Memory B cell (primary cell): Measurements from ENCODE around the gene ADAMTS14.

Experiments used
- ATAC-seq: fragments of 150-1000 bp; cut with Tn5 transposase; 2 replicates; pipeline ENCODE4 v1.10.0; 2021; ENCODE audit warnings: low read depth, mild to moderate bottlenecking, moderate library complexity
- DNase-seq, 2 donors: peaks; one replicate each; pipeline ENCODE4 v3.0.0; 2022; ENCODE audit warnings: low spot score in 2 of 2
- H3K27ac Mint-ChIP-seq: one replicate; pipeline ENCODE4 v1.8.0; 2022; ENCODE audit warnings: mild to moderate bottlenecking, moderate library complexity, mixed read lengths
- H3K27me3 Mint-ChIP-seq: one replicate; pipeline ENCODE4 v1.8.0; 2022; ENCODE audit warnings: mixed read lengths
- H3K36me3 Mint-ChIP-seq: one replicate; pipeline ENCODE4 v1.8.0; 2022; ENCODE audit warnings: mild to moderate bottlenecking, mixed read lengths
- H3K4me1 Mint-ChIP-seq: one replicate; pipeline ENCODE4 v1.8.0; 2022; ENCODE audit warnings: mixed read lengths
- H3K4me3 Mint-ChIP-seq: one replicate; pipeline ENCODE4 v1.8.0; 2022; ENCODE audit warnings: mild to moderate bottlenecking, moderate library complexity, mixed read lengths
- H3K9me3 Mint-ChIP-seq: one replicate; pipeline ENCODE4 v1.8.0; 2022; ENCODE audit warnings: mixed read lengths

ADAMTS14 gene

DNA sequence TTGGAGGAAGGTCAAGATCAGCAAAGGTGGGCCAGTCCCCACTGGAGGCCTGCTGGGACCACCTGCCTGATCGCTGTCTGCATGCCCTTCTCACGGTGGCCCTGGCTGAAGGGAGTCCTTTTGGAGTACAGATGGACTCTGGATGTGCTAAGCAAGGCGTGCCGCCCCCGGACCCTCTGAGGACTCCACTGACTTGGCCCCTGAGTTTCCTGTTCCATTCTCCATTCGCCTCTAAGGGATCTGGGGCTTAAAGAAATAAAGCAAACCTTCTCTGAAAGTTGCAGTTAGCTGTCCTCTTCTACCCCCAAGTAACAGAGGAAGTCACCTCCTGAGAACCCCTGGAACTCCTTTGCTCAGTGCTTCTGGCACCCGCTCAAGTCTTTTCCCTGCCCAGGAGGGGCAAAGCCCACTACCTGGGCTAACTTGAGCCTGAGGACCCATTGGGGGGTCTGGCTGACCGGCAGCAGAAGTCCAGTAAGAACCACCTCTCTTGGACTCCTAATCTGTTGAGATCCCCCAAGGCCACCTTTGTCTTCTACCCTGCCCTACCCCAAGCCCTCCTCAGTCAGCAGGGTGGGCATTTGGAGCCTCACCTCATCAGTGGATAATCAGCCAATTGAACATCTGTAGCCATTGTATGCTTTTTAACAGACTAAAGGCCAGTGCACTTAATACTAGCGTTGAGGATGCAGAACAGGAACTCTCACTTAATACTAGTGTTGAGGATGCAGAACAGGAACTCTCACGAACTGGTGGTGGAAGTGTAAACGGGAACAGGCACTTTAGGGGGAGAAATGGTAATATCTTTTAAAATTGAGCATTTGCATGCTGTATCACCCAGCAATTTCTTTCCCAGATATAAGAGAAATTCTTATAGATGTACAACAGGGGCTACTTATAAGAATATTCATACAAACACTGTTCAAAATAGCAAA is 110.7 kb downstream of the ADAMTS14 start:
- Mint-ChIP-seq H3K36me3 (no peaks in the 10 kb centered on the region), H3K27me3 (peaks cover 10% of the 10 kb centered on the region), H3K27ac (no peak overlapping the region), H3K4me1 (no peaks in the 10 kb centered on the region), H3K9me3 (no peaks in the 10 kb centered on the region), H3K4me3 (no peak overlapping the region)
- no peak for DNase-seq
- ATAC-seq, result no peak

DNA sequence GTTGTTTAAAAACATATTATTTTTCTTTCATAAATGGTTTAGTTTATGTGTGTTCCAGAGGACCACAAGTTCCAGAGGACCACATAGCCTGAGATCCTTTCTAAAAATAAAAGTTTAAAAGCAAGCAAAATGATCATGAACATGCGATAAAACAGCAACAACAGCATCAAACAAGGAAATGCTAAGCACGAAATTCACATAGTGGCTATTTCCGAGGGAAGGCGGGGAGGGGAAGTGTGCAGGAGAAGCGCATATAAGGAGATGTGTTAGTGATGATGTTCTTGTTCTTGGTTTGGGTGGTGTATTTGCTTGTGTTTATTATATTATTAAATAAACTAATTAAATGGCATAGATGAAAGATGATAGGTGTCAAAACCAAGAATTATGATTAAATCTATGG is 111.7 kb downstream of the ADAMTS14 start:
- ATAC-seq (no peak), DNase-seq (no peak)
- Mint-ChIP-seq H3K36me3 (no peaks in the 10 kb centered on the region), H3K4me3 (no peak overlapping the region), H3K4me1 (no peaks in the 10 kb centered on the region), H3K27ac (no peak overlapping the region), H3K27me3 (peaks cover 11% of the 10 kb centered on the region), H3K9me3 (no peaks in the 10 kb centered on the region)

DNA sequence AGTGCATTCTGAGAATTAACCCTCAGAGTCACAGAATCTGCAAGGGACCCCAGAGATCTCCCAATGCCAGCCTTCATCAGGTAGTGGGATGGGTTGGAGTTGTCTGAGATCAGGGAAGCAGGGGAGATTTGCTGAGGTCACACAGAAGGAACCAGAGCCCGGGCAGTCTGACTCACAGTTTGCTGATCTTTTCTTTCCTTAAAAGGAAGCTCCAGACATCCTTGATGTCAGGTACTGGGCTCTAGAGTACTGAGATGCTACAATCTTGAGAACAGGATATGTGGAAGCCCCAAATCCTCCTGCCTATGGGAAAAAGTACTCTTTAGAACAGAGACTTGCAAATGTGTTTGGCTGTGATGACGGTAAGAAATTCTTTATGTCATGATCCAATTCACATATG is 112.2 kb downstream of the ADAMTS14 start:
- Mint-ChIP-seq H3K27me3 (peaks cover 11% of the 10 kb centered on the region), H3K27ac (no peak overlapping the region), H3K4me3 (no peak overlapping the region), H3K36me3 (no peaks in the 10 kb centered on the region), H3K4me1 (no peaks in the 10 kb centered on the region), H3K9me3 (no peaks in the 10 kb centered on the region)
- ATAC-seq, result no peak
- DNase-seq, result no peak

GRCh38 chr10:70785190-70785589 is 112.9 kb downstream of the ADAMTS14 start, which contains the start of gene TBATA:
TBATA (minus strand) TSS chr10:70785377; CDS start chr10:70783379, 1,998 bp downstream.
- DNase-seq (no peak), ATAC-seq (no peak)
- Mint-ChIP-seq H3K36me3 (no peaks in the 10 kb centered on the region), H3K27me3 (peaks cover 11% of the 10 kb centered on the region), H3K27ac (no peak within 1 kb of the TSS), H3K4me1 (no peaks in the 10 kb centered on the region), H3K9me3 (no peaks in the 10 kb centered on the region), H3K4me3 (no peak within 1 kb of the TSS)

DNA sequence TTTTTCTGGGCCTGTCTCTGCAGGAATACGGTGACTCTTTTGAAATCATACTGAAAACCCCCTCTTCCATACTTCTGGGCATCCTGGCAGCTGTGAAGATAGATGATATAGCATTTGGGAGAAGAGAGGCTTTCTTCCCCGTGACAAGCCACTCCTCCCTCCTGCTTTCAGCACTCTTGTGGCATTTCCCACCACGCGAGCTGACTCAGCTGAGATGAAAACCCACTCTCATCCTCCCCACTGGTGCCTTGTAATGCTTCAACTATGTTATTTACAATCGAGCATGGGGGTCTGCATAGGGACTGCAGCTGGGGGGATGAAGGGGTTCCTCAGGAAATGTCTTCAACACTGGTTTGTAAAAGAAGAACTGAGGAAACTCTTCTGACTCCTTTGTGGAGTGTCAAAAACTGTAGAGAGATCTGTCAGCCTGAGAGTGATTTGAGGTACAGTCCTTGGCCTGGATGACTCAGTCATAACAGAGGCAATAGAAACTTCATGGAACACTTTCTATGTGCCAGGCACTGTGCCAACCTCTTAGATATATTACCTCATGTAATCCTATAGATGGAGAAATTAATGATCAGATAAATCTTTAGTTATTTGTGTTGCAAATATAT is 114.6 kb downstream of the ADAMTS14 start:
- H3K4me1 Mint-ChIP-seq, result no peaks in the 10 kb centered on the region
- DNase-seq, result no peak
- H3K27ac Mint-ChIP-seq, result no peak overlapping the region
- peaks cover 7% of the 10 kb centered on the region for H3K27me3 Mint-ChIP-seq
- H3K9me3 Mint-ChIP-seq, result no peaks in the 10 kb centered on the region
- H3K4me3 Mint-ChIP-seq, result no peak overlapping the region
- no peaks in the 10 kb centered on the region for H3K36me3 Mint-ChIP-seq
- no peak for ATAC-seq

GRCh38 chr10:70791386-70792039 is 119.2 kb downstream of the ADAMTS14 start:
- ATAC-seq, result no peak

GRCh38 chr10:70795613-70796012 is 123.3 kb downstream of the ADAMTS14 start:
- no peaks in the 10 kb centered on the region for H3K4me1 Mint-ChIP-seq
- no peak for DNase-seq
- H3K4me3 Mint-ChIP-seq, result no peak overlapping the region
- no peaks in the 10 kb centered on the region for H3K36me3 Mint-ChIP-seq
- no peak for ATAC-seq
- peaks cover 3% of the 10 kb centered on the region for H3K9me3 Mint-ChIP-seq
- H3K27ac Mint-ChIP-seq, result no peak overlapping the region
- peaks cover 23% of the 10 kb centered on the region for H3K27me3 Mint-ChIP-seq

More at GRCh38 chr10:70791386-70792039, 119.2 kb downstream of the ADAMTS14 start:
- peaks cover 2% of the 10 kb centered on the region for H3K9me3 Mint-ChIP-seq
- DNase-seq, result no peak
- no peaks in the 10 kb centered on the region for H3K4me1 Mint-ChIP-seq
- no peaks in the 10 kb centered on the region for H3K36me3 Mint-ChIP-seq
- peaks cover 5% of the 10 kb centered on the region for H3K27me3 Mint-ChIP-seq
- no peak overlapping the region for H3K27ac Mint-ChIP-seq
- H3K4me3 Mint-ChIP-seq, result no peak overlapping the region

DNA sequence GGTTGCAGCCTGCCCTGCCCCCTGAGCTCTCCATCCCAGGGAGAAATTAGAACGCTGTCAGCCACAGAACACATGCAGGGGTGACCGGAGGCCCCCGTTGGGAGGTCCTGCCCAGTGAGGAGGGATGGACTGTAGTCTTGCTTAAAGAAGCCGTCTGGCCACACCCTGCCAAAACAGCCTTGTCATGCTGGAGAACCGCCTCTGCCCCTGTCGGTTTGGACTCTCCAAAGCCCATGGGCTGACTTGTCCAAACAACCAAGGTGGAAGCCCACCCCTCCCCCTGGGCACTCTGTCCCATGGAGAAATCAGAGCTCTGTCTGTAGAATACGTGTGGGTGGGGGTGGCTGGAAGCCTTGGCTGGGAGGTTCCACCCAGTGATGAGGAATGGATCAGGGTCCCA is 125.5 kb downstream of the ADAMTS14 start:
- H3K27ac Mint-ChIP-seq, result no peak overlapping the region
- H3K36me3 Mint-ChIP-seq, result no peaks in the 10 kb centered on the region
- no peak overlapping the region for H3K4me3 Mint-ChIP-seq
- H3K4me1 Mint-ChIP-seq, result no peaks in the 10 kb centered on the region
- ATAC-seq (no peak), DNase-seq (no peak)
- peaks cover 21% of the 10 kb centered on the region for H3K27me3 Mint-ChIP-seq
- peaks cover 3% of the 10 kb centered on the region for H3K9me3 Mint-ChIP-seq

GRCh38 chr10:70799124-70799523 is 126.8 kb downstream of the ADAMTS14 start:
- Mint-ChIP-seq H3K4me1 (no peaks in the 10 kb centered on the region), H3K4me3 (no peak overlapping the region), H3K27me3 (peaks cover 22% of the 10 kb centered on the region), H3K36me3 (no peaks in the 10 kb centered on the region), H3K9me3 (peaks cover 3% of the 10 kb centered on the region), H3K27ac (no peak overlapping the region)
- ATAC-seq, result no peak
- no peak for DNase-seq

DNA sequence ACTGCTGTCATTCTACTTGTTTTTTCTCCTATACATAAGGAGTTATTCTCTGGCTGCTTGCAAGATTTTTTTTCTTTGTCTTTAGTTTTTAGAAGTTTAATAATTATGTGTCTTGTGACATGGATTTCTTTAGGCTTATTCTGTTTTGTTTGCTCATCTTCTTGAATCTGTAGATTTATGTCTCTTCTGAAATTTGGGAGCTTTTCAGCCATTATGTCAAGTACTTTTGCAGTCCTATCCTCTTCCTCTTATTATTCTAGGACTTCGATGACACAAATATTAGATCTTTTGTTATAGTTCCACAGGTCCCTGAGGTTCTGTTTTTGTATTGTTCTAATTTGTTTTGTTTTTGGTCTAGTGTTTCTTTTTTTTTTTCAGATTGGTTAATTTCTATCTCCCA is 129.5 kb downstream of the ADAMTS14 start:
- Mint-ChIP-seq H3K27ac (peak overlapping the region; percentile 2), H3K4me1 (no peaks in the 10 kb centered on the region), H3K9me3 (no peaks in the 10 kb centered on the region), H3K27me3 (peaks cover 26% of the 10 kb centered on the region), H3K4me3 (no peak overlapping the region), H3K36me3 (no peaks in the 10 kb centered on the region)
- DNase-seq, result no peak
- no peak for ATAC-seq

GRCh38 chr10:70803775-70804420 is 131.6 kb downstream of the ADAMTS14 start:
- H3K27me3 Mint-ChIP-seq, result peaks cover 17% of the 10 kb centered on the region

DNA sequence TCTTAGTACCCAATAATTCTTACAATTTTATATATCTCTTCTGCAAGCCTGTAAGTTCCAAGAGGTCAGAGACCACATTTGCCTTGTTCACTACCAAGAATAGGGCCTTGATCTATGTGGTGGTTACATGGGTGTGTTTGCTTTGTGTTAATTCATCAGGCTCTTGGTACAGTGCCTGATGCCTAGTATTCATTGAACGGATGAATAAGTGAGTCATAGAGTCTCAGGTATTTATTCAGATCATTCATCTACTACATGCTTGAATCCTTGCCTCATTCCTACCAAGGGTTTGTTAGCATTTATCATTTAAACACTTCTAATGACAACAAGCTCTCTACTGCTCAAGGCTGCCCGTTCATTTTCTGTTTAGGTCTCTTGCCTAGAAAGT is 132.1 kb downstream of the ADAMTS14 start:
- DNase-seq, result no peak
- peaks cover 2% of the 10 kb centered on the region for H3K4me1 Mint-ChIP-seq
- H3K36me3 Mint-ChIP-seq, result no peaks in the 10 kb centered on the region
- no peaks in the 10 kb centered on the region for H3K9me3 Mint-ChIP-seq
- H3K27ac Mint-ChIP-seq, result no peak overlapping the region
- peaks cover 14% of the 10 kb centered on the region for H3K27me3 Mint-ChIP-seq
- H3K4me3 Mint-ChIP-seq, result no peak overlapping the region
- ATAC-seq, result no peak

More at GRCh38 chr10:70803775-70804420, 131.6 kb downstream of the ADAMTS14 start:
- H3K27ac Mint-ChIP-seq, result no peak overlapping the region
- H3K36me3 Mint-ChIP-seq, result no peaks in the 10 kb centered on the region
- DNase-seq (no peak), ATAC-seq (no peak)
- no peak overlapping the region for H3K4me3 Mint-ChIP-seq
- peaks cover under 1% of the 10 kb centered on the region for H3K4me1 Mint-ChIP-seq
- H3K9me3 Mint-ChIP-seq, result no peaks in the 10 kb centered on the region

DNA sequence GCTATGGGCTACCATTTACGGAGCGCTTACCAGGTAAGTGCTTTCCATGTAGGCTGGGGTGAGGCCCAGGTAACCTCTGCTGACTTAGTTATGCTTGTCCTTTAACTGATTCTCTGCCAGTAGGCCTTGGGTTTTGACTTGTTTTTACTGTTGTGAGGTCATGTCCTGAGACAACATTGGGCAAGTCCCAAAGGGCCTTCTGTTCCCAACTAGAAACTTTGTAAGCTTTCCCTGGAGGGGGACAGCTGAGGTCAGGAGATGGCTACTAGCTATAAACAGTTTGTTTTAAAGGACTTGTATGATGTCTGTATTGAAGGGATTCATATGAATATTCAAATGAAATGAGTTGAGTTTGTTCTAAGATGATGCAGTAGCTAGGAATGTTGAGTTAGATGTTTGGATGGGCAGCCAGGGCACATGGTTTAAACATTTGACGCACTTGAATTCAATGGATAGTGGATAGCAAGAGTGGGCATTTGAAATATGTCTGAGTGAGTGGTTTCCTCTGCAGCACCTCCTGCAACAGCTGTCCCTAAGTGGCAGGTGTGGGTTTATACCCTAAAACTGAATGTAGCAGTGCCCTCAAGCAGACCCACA is 133.4 kb downstream of the ADAMTS14 start:
- Mint-ChIP-seq H3K36me3 (no peaks in the 10 kb centered on the region), H3K27me3 (peaks cover 12% of the 10 kb centered on the region), H3K27ac (no peak overlapping the region), H3K9me3 (no peaks in the 10 kb centered on the region), H3K4me3 (no peak overlapping the region), H3K4me1 (peaks cover 2% of the 10 kb centered on the region)
- no peak for ATAC-seq
- no peak for DNase-seq
